ENCODE data around the gene RGS11. TPM values are rescaled to one million over a fixed set of nuclear protein-coding genes. Genes with fewer than 3 reads are reported as not detected.
"Not testable (repeated sequence)": the region's sequence is repeated elsewhere in the genome, so short reads cannot be mapped to it uniquely, and the experiment has no call there.

RGS11 gene
- total and polyA plus RNA-seq, 7 donors: 0.20 to 2.6 (median 0.92) TPM

DNA sequence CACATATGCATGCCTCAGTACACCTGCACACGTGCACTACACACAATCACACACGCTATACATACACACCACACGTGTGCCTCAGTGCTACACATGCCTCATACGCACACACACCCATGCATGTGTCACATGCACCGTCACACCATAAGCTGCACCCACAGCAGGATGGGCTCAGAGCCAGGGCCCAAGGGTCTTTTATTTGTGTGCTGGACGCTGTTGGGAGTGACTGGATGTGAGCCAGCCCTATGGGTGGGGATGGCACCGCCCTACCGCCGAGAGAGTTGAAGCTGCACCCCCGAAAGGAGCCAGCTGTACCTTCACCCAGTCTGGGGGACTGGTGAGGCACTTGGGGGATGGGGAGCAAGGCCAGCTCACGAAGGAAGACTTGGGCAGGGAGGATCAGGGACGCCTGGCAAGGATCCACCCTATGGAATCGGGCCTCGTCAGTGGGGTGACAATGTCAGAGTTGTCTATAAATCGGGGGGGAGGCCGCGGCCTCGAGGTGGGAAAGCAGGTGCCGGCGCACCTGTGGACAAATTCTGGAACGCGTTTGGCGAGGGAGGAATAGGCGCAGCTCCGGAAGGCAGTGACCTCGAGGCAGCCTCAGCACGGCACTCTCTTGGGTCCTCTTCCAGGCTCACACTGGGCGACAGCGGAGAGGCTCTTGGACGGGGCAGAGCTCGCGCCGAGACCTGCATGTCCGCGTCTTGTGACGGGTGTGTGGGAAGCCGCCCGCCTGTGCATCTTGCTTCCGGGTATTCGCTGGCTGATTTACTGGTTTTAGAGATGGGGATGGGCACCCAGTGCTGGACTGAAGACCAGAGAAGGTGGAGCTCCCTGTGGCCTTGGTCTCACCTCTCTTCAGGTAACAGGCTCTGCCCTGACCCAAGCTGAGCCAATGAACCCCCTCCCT lies 7.3 kb downstream of the RGS11 start:
- Histone ChIP-seq H3K27ac (no peak overlapping the region), H3K4me1 (no peaks in the 10 kb centered on the region), H3K4me3 (no peak overlapping the region), H3K9me3 (no peaks in the 10 kb centered on the region), H3K36me3 (ENCODE audit: insufficient read depth in 1 of 2, low read depth in 1 of 2) (peaks cover 0 to 27% of the 10 kb centered on the region in 2 donors), H3K27me3 (ENCODE audit: insufficient read depth in 3 of 3, low read length in 2 of 3) (peaks cover 0 to 5% (median 0%) of the 10 kb centered on the region in 3 donors)
- intact Hi-C loops (cut with DNase I): no loop called here
- TF ChIP-seq, protein P1, sequence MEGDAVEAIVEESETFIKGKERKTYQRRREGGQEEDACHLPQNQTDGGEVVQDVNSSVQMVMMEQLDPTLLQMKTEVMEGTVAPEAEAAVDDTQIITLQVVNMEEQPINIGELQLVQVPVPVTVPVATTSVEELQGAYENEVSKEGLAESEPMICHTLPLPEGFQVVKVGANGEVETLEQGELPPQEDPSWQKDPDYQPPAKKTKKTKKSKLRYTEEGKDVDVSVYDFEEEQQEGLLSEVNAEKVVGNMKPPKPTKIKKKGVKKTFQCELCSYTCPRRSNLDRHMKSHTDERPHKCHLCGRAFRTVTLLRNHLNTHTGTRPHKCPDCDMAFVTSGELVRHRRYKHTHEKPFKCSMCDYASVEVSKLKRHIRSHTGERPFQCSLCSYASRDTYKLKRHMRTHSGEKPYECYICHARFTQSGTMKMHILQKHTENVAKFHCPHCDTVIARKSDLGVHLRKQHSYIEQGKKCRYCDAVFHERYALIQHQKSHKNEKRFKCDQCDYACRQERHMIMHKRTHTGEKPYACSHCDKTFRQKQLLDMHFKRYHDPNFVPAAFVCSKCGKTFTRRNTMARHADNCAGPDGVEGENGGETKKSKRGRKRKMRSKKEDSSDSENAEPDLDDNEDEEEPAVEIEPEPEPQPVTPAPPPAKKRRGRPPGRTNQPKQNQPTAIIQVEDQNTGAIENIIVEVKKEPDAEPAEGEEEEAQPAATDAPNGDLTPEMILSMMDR (IDR thresholded peaks at IDR 0.05): no peak
- 61 to 65% (median 61%) methylated on average over 33 to 40 of the region's 40 CpGs for WGBS, 3 donors
- peak in 1 of 2 donors; percentile 53 for DNase-seq
- no peak for ATAC-seq

DNA sequence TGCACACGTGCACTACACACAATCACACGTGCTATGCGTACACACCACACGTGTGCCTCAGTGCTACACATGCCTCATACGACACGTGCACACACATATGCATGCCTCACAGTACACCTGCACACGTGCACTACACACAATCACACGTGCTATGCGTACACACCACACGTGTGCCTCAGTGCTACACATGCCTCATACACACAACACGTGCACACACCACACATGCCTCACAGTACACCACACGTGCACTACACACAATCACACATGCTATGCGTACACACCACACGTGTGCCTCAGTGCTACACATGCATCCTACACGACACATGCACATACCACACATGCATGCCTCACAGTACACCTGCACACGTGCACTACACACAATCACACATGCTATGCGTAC lies 8.2 kb downstream of the RGS11 start:
- H3K4me1 ChIP-seq; intact Hi-C loops (cut with DNase I); H3K4me3 ChIP-seq; H3K9me3 ChIP-seq; ATAC-seq; DNase-seq; H3K27ac ChIP-seq; H3K27me3 ChIP-seq (ENCODE audit: insufficient read depth in 3 of 3, low read length in 2 of 3): not testable (repeated sequence)
- 84 to 85% (median 85%) methylated on average over 17 of the region's 17 CpGs for WGBS, 3 donors
- H3K36me3 ChIP-seq (ENCODE audit: insufficient read depth in 1 of 2, low read depth in 1 of 2): peaks cover 0 to 35% of the 10 kb centered on the region in 2 donors

DNA sequence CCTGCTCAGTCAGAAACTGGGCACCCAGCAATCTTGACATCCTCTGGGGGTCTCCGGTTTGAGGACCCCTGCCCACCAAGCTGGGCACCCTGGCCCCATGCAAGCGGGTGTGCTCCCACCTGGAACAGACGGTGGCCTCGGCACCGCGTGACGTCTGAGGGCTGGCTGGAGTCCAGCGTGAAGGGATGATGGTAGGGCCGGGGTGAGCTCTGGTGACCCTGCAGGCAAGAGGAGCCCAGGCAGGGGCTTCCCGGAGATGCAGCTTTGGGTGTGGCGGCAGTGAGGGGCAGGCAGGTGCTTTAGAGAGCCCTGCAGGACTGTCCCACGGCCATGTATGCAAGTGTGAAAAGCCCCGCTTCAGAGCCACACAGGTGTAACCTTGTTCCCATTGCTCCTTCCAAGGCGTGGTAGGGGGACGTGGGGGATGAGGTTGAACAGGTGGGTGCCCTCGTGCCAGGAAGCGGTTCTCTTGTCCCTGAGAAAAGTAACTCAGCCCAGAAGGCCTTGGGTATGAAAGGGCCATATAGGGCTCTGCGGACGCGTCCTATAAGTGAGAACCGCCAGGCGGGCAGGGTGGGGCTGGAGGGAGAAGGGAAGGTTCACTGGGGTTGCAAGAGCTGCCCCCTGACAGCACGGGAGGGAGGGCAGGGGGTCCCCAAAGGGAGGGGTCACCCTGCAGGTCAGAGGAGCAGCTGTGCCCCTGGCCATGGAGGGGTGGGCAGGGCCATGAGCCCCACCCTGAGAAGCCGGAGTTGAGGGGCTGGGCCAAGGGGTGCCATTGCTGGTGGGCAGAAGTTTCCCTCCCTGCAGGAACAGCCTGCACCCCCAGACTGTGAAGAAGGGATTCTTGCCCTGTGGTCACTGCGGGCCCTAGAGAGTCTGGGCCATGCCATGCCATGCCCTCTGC lies 9.2 kb downstream of the RGS11 start:
- intact Hi-C loops (cut with DNase I): no loop called here
- Histone ChIP-seq H3K4me1 (no peaks in the 10 kb centered on the region), H3K27me3 (ENCODE audit: insufficient read depth in 3 of 3, low read length in 2 of 3) (no peaks in the 10 kb centered on the region), H3K27ac (no peak overlapping the region), H3K36me3 (ENCODE audit: insufficient read depth in 1 of 2, low read depth in 1 of 2) (peaks cover 4 to 46% of the 10 kb centered on the region in 2 donors), H3K4me3 (no peak overlapping the region), H3K9me3 (no peaks in the 10 kb centered on the region)
- WGBS, 3 donors: 65 to 70% (median 66%) methylated on average over 25 of the region's 25 CpGs
- peak in 2 of 4 donors; percentile 18 to 21 for ATAC-seq
- no peak for DNase-seq
- TF ChIP-seq, protein P1 (IDR thresholded peaks at IDR 0.05): no peak

DNA sequence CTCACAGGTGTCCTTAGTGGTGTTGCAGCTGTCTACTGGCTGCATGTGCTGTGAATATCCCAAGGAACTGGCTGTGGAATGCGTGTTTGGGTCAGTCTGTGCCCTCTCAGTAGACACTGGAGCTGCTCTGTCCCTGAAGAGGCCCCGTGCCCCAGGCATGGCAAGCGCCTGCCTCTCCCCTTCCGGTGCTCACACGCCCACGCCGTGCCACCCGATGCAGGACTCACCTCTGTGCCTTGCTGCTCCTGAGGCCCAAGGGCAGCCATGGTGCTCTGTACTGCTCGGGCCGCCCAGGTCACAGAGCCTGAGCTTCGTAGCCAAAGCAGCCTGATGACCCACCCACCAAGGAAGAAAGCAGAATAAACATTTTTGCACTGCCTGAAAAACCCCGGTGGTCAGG lies 10.0 kb downstream of the RGS11 start:
- DNase-seq: no peak
- WGBS, 3 donors: 52 to 70% (median 66%) methylated on average over 11 to 12 of the region's 12 CpGs
- H3K36me3 ChIP-seq (ENCODE audit: insufficient read depth in 1 of 2, low read depth in 1 of 2): peaks cover 7 to 54% of the 10 kb centered on the region in 2 donors

More for the DNA sequence above, 10.0 kb downstream of the RGS11 start:
- Histone ChIP-seq H3K4me1 (no peaks in the 10 kb centered on the region), H3K27me3 (ENCODE audit: insufficient read depth in 3 of 3, low read length in 2 of 3) (no peaks in the 10 kb centered on the region), H3K9me3 (no peaks in the 10 kb centered on the region), H3K27ac (no peak overlapping the region), H3K4me3 (no peak overlapping the region)
- ATAC-seq: peak in 2 of 4 donors; percentile 41 to 52
- intact Hi-C loops (cut with DNase I): no loop called here
- TF ChIP-seq, protein P1 (IDR thresholded peaks at IDR 0.05): no peak
